Skeletal muscle tissue (tissue), 4 donors: ENCODE results near the gene WNK2. TPM values are rescaled to one million over a fixed set of nuclear protein-coding genes. Genes with fewer than 3 reads are reported as not detected.
A peak's percentile ranks its signal among the peaks of the same experiment; 100 is the strongest.

Source experiments
- H3K27ac ChIP-seq: one replicate; pipeline ENCODE4 v1.7.0; 2013; ENCODE audit warnings: mild to moderate bottlenecking, low read depth, low read length, inconsistent platforms
- H3K27me3 ChIP-seq, 3 donors: one replicate each; pipeline ENCODE4 v1.7.0; 2013; ENCODE audit warnings: low read length in 3 of 3; ENCODE audit not compliant: control insufficient read depth in 3 of 3, insufficient read depth in 3 of 3
- H3K36me3 ChIP-seq, 3 donors: one replicate each; pipeline ENCODE4 v1.7.0; 2013; ENCODE audit warnings: low read length in 3 of 3; ENCODE audit not compliant: control insufficient read depth in 3 of 3, insufficient read depth in 3 of 3
- H3K4me1 ChIP-seq, 3 donors: one replicate each; pipeline ENCODE4 v1.7.0; 2013; ENCODE audit warnings: low read length in 3 of 3, mild to moderate bottlenecking in 3 of 3; ENCODE audit not compliant: control insufficient read depth in 3 of 3, insufficient read depth in 3 of 3
- H3K4me3 ChIP-seq, 3 donors: one replicate each; pipeline ENCODE4 v1.7.0; 2013; ENCODE audit warnings: low read length in 3 of 3
- H3K9ac ChIP-seq, 3 donors: one replicate each; pipeline ENCODE4 v1.7.0; 2013; ENCODE audit warnings: low read length in 3 of 3, mild to moderate bottlenecking in 3 of 3, moderate library complexity in 2 of 3, low read depth in 1 of 3
- H3K9me3 ChIP-seq, 3 donors: one replicate each; pipeline ENCODE4 v1.7.0; 2013; ENCODE audit warnings: low read length in 3 of 3; ENCODE audit not compliant: control insufficient read depth in 3 of 3
- total RNA-seq: library from RNA; depleted of rRNA; stranded (reverse); fragments of >200 nt; gene quantifications from one replicate; pipeline ENCODE4 v1.2.3, GENCODE V29; 2014
- donor health status: Osteomylitis.

The WNK2 gene
- total RNA-seq, 1 donor from 2014 or later = 4.7 TPM

GRCh38 chr9:93288891-93289883 is 105.2 kb downstream of the WNK2 start:
- no peak overlapping the region for H3K27ac ChIP-seq
- peaks cover 0 to 5% (median 0%) of the 10 kb centered on the region in 3 donors for H3K36me3 ChIP-seq
- H3K9ac ChIP-seq = no peak overlapping the region
- H3K4me3 ChIP-seq = no peak overlapping the region
- no peaks in the 10 kb centered on the region for H3K9me3 ChIP-seq
- H3K27me3 ChIP-seq = no peaks in the 10 kb centered on the region
- peaks cover 0 to under 1% (median 0%) of the 10 kb centered on the region in 3 donors for H3K4me1 ChIP-seq

GRCh38 chr9:93290495-93291434 is 106.8 kb downstream of the WNK2 start:
- Histone ChIP-seq H3K36me3 (peaks cover 0 to 5% (median 0%) of the 10 kb centered on the region in 3 donors), H3K27ac (no peak overlapping the region), H3K9ac (no peak overlapping the region), H3K4me3 (no peak overlapping the region), H3K4me1 (peaks cover 0 to 8% (median 4%) of the 10 kb centered on the region in 3 donors), H3K27me3 (no peaks in the 10 kb centered on the region), H3K9me3 (no peaks in the 10 kb centered on the region)

GRCh38 chr9:93291536-93292287 is 107.8 kb downstream of the WNK2 start:
- Histone ChIP-seq H3K9ac (no peak overlapping the region), H3K36me3 (peaks cover 0 to 5% (median 0%) of the 10 kb centered on the region in 3 donors), H3K4me3 (no peak overlapping the region), H3K4me1 (peaks cover 0 to 8% (median 4%) of the 10 kb centered on the region in 3 donors), H3K27ac (no peak overlapping the region), H3K27me3 (no peaks in the 10 kb centered on the region), H3K9me3 (no peaks in the 10 kb centered on the region)

GRCh38 chr9:93292288-93292615 is 108.3 kb downstream of the WNK2 start:
- no peak overlapping the region for H3K4me3 ChIP-seq
- H3K9me3 ChIP-seq = no peaks in the 10 kb centered on the region
- H3K27ac ChIP-seq = no peak overlapping the region
- H3K4me1 ChIP-seq = peaks cover 0 to 9% (median 4%) of the 10 kb centered on the region in 3 donors
- no peak overlapping the region for H3K9ac ChIP-seq
- H3K27me3 ChIP-seq = no peaks in the 10 kb centered on the region
- peaks cover 0 to 5% (median 0%) of the 10 kb centered on the region in 3 donors for H3K36me3 ChIP-seq

- no peak overlapping the region for H3K9ac ChIP-seq
- H3K36me3 ChIP-seq = peaks cover 0 to 5% (median 0%) of the 10 kb centered on the region in 3 donors
- no peak overlapping the region for H3K4me3 ChIP-seq
- H3K27ac ChIP-seq = no peak overlapping the region
- no peaks in the 10 kb centered on the region for H3K9me3 ChIP-seq
- H3K4me1 ChIP-seq = peaks cover 1 to 15% (median 8%) of the 10 kb centered on the region in 3 donors
- peaks cover 0 to 2% (median 0%) of the 10 kb centered on the region in 3 donors for H3K27me3 ChIP-seq
Measured at GRCh38 chr9:93292664-93293328, 108.9 kb downstream of the WNK2 start.

- Histone ChIP-seq H3K9me3 (no peaks in the 10 kb centered on the region), H3K36me3 (peaks cover 0 to 5% (median 0%) of the 10 kb centered on the region in 3 donors), H3K27ac (no peak overlapping the region), H3K4me3 (no peak overlapping the region), H3K9ac (no peak overlapping the region), H3K4me1 (peaks cover 13 to 27% (median 20%) of the 10 kb centered on the region in 3 donors), H3K27me3 (peaks cover 0 to 2% (median 0%) of the 10 kb centered on the region in 3 donors)
Measured at GRCh38 chr9:93294011-93294410, 110.1 kb downstream of the WNK2 start.

GRCh38 chr9:93295031-93295430 is 111.1 kb downstream of the WNK2 start:
- Histone ChIP-seq H3K4me3 (no peak overlapping the region), H3K36me3 (peaks cover 0 to 3% (median 0%) of the 10 kb centered on the region in 3 donors), H3K9ac (peak overlapping the region in 1 of 3 donors; percentile 33), H3K27ac (no peak overlapping the region), H3K9me3 (no peaks in the 10 kb centered on the region), H3K4me1 (peaks cover 21 to 35% (median 25%) of the 10 kb centered on the region in 3 donors), H3K27me3 (peaks cover 0 to 2% (median 0%) of the 10 kb centered on the region in 3 donors)

GRCh38 chr9:93295456-93296076 is 111.6 kb downstream of the WNK2 start:
- no peak overlapping the region for H3K9ac ChIP-seq
- H3K9me3 ChIP-seq = no peaks in the 10 kb centered on the region
- peaks cover 0 to 3% (median 0%) of the 10 kb centered on the region in 3 donors for H3K36me3 ChIP-seq
- H3K27me3 ChIP-seq = peaks cover 0 to 2% (median 0%) of the 10 kb centered on the region in 3 donors
- no peak overlapping the region for H3K4me3 ChIP-seq
- H3K27ac ChIP-seq = no peak overlapping the region
- H3K4me1 ChIP-seq = peaks cover 23 to 40% (median 30%) of the 10 kb centered on the region in 3 donors
